ENCODE results near the gene DCUN1D5. TPM values are rescaled to one million over a fixed set of nuclear protein-coding genes. Genes with fewer than 3 reads are reported as not detected.

Gene DCUN1D5
- 63.5 to 68.2 TPM (median 64.5 TPM) in 5 replicates for total RNA-seq (2022; extraction: Qiagen RNA extraction; ENCODE audit: low read depth)

DNA sequence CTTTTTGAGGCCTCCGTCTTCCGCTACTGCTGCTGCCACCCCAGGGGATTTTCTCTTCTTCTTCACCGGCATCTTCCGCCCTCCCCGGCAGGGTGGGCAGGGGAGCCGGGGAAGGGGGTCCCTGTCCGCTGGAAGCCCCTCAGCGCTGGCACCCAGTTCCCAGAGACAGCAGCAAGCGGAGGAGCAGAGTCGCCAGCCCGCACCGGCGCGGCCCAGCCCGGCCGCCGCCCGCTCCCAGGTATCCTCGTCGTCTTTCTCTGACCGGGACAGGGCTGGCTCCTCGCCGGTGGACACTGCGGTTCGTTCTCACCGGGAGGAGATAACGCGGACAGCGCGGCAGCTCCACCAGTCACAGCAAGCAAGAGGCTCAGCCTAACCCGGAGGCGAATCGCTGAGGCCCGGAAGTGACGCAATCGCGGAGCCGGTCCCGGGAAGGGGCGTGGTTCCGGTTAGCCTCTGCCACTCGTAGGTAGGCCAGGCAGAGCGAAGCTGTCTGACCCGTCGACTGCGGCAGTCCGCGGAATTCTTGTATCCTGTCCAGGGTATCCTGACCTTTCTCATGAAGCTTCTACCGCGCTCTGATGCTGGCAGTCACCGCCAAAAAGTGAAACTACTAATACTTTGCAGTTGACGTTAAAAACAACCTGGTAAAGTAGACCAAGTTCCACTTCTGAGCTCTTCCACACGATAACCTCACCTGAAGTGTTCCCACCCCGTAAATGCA lies at the start of gene DCUN1D5:
Gene DCUN1D5, minus strand, starts transcription at position 360 of the 724 bp plus-strand sequence. Its CDS starts 288 bp downstream, at position 72.

DNA sequence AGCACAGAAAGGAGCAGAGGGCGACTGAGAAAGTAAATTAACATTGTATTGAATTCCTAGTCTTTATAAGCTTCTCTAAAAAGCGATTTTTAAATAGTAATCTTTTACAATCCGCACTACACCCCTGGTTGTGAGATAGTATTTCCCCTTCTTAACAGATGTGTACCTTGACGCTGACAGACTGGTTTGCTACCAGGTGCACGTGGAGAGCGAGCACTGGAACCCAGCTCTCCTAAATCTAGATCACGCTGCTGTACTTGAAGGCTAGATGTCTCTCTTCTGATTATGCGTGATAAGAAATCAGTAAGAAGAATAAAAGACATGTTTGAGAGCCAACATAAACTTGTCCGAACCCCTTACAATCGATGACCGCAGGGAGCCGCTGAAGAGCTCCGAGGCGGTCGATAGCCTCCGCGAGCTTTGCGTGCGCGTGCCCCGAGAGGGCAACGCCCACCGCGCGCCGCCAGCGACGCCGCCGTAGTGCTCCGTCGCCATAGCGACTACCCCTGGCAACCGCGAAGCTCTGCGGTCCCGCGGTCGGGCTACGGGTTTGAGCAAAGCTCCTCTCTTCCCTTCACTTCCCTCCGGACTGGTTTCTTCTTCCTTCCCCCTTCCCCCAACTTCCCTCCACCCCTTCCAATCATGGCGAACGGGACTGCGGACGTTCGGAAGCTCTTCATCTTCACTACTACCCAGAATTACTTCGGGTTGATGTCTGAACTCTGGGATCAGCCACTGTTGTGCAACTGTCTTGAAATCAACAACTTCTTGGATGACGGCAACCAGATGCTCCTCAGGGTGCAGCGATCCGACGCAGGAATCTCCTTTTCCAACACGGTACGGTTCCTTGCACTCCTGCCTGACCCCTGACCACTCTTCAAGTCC lies 17.2 kb upstream of the DCUN1D5 start, which contains the start of gene DYNC2H1:
Gene DYNC2H1, plus strand, starts transcription at position 494 of the 885 bp plus-strand sequence. Its CDS starts 149 bp downstream, at position 643.

Other genes starting within 250 kb of the DCUN1D5 start
- 0.17 to 0.28 TPM in 2 of 5 replicates, not detected in the others for gene MMP3, start 248.6 kb downstream of the DCUN1D5 start, total RNA-seq (2022; extraction: Qiagen RNA extraction; ENCODE audit: low read depth)
- gene MMP12, start 217.2 kb downstream of the DCUN1D5 start, total RNA-seq (2022; extraction: Qiagen RNA extraction; ENCODE audit: low read depth), result 0.07 to 0.09 TPM in 2 of 5 replicates, not detected in the others
- gene MMP13, start 136.4 kb downstream of the DCUN1D5 start, total RNA-seq (2022; extraction: Qiagen RNA extraction; ENCODE audit: low read depth), result not detected in 5 replicates
- gene DYNC2H1, start 17.3 kb upstream of the DCUN1D5 start, total RNA-seq (2022; extraction: Qiagen RNA extraction; ENCODE audit: low read depth), result 5.9 to 6.9 TPM (median 6.7 TPM) in 5 replicates

All from A549 treated with GW870086 at 1 μM for 4 hours (cell line).